NT2/D1 (cell line): ENCODE data around the gene DMRT1.

Source experiments
- SUZ12 ChIP-seq: IDR thresholded peaks from 2 replicates; pipeline ENCODE4 v1.6.1; 2011; ENCODE audit not compliant: insufficient read length, insufficient read depth; ENCODE audit errors: extremely low read depth
- YY1 ChIP-seq: IDR thresholded peaks from 2 replicates; pipeline ENCODE4 v1.6.1; 2011; ENCODE audit not compliant: insufficient read length, insufficient read depth
- ZNF274 ChIP-seq: IDR thresholded peaks from 2 replicates; pipeline ENCODE4 v1.6.1; 2011; ENCODE audit warnings: mild to moderate bottlenecking, low read depth, low read length

- TF ChIP-seq YY1 (no peak), ZNF274 (no peak), SUZ12 (no peak)
Observed at GRCh38 chr9:922171-922570, 80.7 kb downstream of the DMRT1 start.
